ENCODE results near the gene RAD51AP2.

RAD51AP2 gene

GRCh38 chr2:17515652-17516051 is 2.6 kb downstream of the RAD51AP2 start:
- Histone ChIP-seq H4K20me1 (ENCODE audit: insufficient read depth, low read length) (no peaks in the 10 kb centered on the region), H3K27me3 (replicated peaks; ENCODE audit: insufficient read depth, low read length) (no peaks in the 10 kb centered on the region), H3K36me3 (replicated peaks; ENCODE audit: insufficient read depth, low read length) (no peaks in the 10 kb centered on the region), H3K4me2 (ENCODE audit: low read depth, low read length) (no peak overlapping the region), H2AFZ (ENCODE audit: low read length) (no peak overlapping the region), H3K9me2 (replicated peaks; ENCODE audit: insufficient read depth, low read length) (no peaks in the 10 kb centered on the region), H3K9me3 (replicated peaks; ENCODE audit: insufficient read depth, low read length) (no peaks in the 10 kb centered on the region), H3K79me2 (ENCODE audit: low read length) (no peaks in the 10 kb centered on the region), H3K4me3 (ENCODE audit: low read length) (no peak overlapping the region), H3K27ac (ENCODE audit: low read length) (no peak overlapping the region), H3F3A (ENCODE audit: insufficient read depth, low read length) (no peaks in the 10 kb centered on the region), H3K9ac (ENCODE audit: low read length) (no peak overlapping the region), H3K4me1 (ENCODE audit: low read length) (peaks cover 7% of the 10 kb centered on the region; the same call in 1 of the 2 replicates)
- TF ChIP-seq EZH2 (optimal IDR thresholded peaks at IDR 0.05; ENCODE audit: low read depth, low read length) (no peak), CTCF (IDR thresholded peaks at IDR 0.05; ENCODE audit: low read length) (no peak), EZH2phosphoT487 (IDR thresholded peaks at IDR 0.05; ENCODE audit: low read length) (no peak)
- DNase-seq: no peak

- Histone ChIP-seq H3K27me3 (replicated peaks; ENCODE audit: insufficient read depth, low read length) (no peaks in the 10 kb centered on the region), H3K79me2 (ENCODE audit: low read length) (no peaks in the 10 kb centered on the region), H3K4me1 (ENCODE audit: low read length) (no peaks in the 10 kb centered on the region), H3K9me3 (replicated peaks; ENCODE audit: insufficient read depth, low read length) (no peaks in the 10 kb centered on the region), H3K9me2 (replicated peaks; ENCODE audit: insufficient read depth, low read length) (no peaks in the 10 kb centered on the region), H3K9ac (ENCODE audit: low read length) (no peak overlapping the region), H3K4me2 (ENCODE audit: low read depth, low read length) (no peak overlapping the region), H4K20me1 (ENCODE audit: insufficient read depth, low read length) (no peaks in the 10 kb centered on the region), H3K27ac (ENCODE audit: low read length) (no peak overlapping the region), H3K4me3 (ENCODE audit: low read length) (no peak overlapping the region), H3F3A (ENCODE audit: insufficient read depth, low read length) (no peaks in the 10 kb centered on the region), H3K36me3 (replicated peaks; ENCODE audit: insufficient read depth, low read length) (no peaks in the 10 kb centered on the region), H2AFZ (ENCODE audit: low read length) (no peak overlapping the region)
- TF ChIP-seq EZH2phosphoT487 (IDR thresholded peaks at IDR 0.05; ENCODE audit: low read length): no peak
- no peak for TF ChIP-seq EZH2 (optimal IDR thresholded peaks at IDR 0.05; ENCODE audit: low read depth, low read length)
- TF ChIP-seq CTCF (IDR thresholded peaks at IDR 0.05; ENCODE audit: low read length): no peak
- DNase-seq: no peak
Observed at GRCh38 chr2:17506736-17507616, 11.3 kb downstream of the RAD51AP2 start.

GRCh38 chr2:17497718-17498117 is 20.5 kb downstream of the RAD51AP2 start:
- Histone ChIP-seq H3K36me3 (replicated peaks; ENCODE audit: insufficient read depth, low read length) (no peaks in the 10 kb centered on the region), H3K9ac (ENCODE audit: low read length) (no peak overlapping the region), H3K4me1 (ENCODE audit: low read length) (no peaks in the 10 kb centered on the region), H3K27me3 (replicated peaks; ENCODE audit: insufficient read depth, low read length) (no peaks in the 10 kb centered on the region), H3K4me3 (ENCODE audit: low read length) (no peak overlapping the region), H3K9me2 (replicated peaks; ENCODE audit: insufficient read depth, low read length) (no peaks in the 10 kb centered on the region), H2AFZ (ENCODE audit: low read length) (no peak overlapping the region), H3K9me3 (replicated peaks; ENCODE audit: insufficient read depth, low read length) (no peaks in the 10 kb centered on the region), H3K4me2 (ENCODE audit: low read depth, low read length) (no peak overlapping the region), H4K20me1 (ENCODE audit: insufficient read depth, low read length) (no peaks in the 10 kb centered on the region), H3K79me2 (ENCODE audit: low read length) (no peaks in the 10 kb centered on the region), H3F3A (ENCODE audit: insufficient read depth, low read length) (no peaks in the 10 kb centered on the region), H3K27ac (ENCODE audit: low read length) (no peak overlapping the region)
- TF ChIP-seq EZH2 (optimal IDR thresholded peaks at IDR 0.05; ENCODE audit: low read depth, low read length): no peak
- no peak for TF ChIP-seq CTCF (IDR thresholded peaks at IDR 0.05; ENCODE audit: low read length)
- TF ChIP-seq EZH2phosphoT487 (IDR thresholded peaks at IDR 0.05; ENCODE audit: low read length): no peak
- no peak for DNase-seq

All from MM.1S (cell line).